Measurements from ENCODE around the gene LATS1.
"Not testable (repeated sequence)": the region's sequence is repeated elsewhere in the genome, so short reads cannot be mapped to it uniquely, and the experiment has no call there.

Gene LATS1

GRCh38 chr6:149686230-149686629, 31.7 kb downstream of the LATS1 start:
- peak in 7 of 42 donors; percentile 7 to 47 (median 19) for DNase-seq
- intact Hi-C loops (cut with DNase I): no loop called here

GRCh38 chr6:149683256-149683859, 34.5 kb downstream of the LATS1 start:
- no peak for DNase-seq
- intact Hi-C loops (cut with DNase I): no loop called here

- DNase-seq; intact Hi-C loops (cut with DNase I): not testable (repeated sequence)
These were observed 36.1 kb downstream of the LATS1 start for GRCh38 chr6:149681845-149682244.

- intact Hi-C loops (cut with DNase I): no loop called here
- no peak for DNase-seq
These were observed 36.7 kb downstream of the LATS1 start for GRCh38 chr6:149681209-149681608.

GRCh38 chr6:149680503-149680902, 37.4 kb downstream of the LATS1 start:
- intact Hi-C loops (cut with DNase I): no loop called here
- DNase-seq: no peak

- DNase-seq; intact Hi-C loops (cut with DNase I): not testable (repeated sequence)
These were observed 45.6 kb downstream of the LATS1 start for GRCh38 chr6:149672265-149672664.

GRCh38 chr6:149660028-149660427, 57.9 kb downstream of the LATS1 start:
- intact Hi-C loops (cut with DNase I): no loop called here
- DNase-seq: no peak

- no peak for DNase-seq
- intact Hi-C loops (cut with DNase I): no loop called here
These were observed 60.5 kb downstream of the LATS1 start for GRCh38 chr6:149657441-149657840.

- no peak for DNase-seq
- intact Hi-C loops (cut with DNase I): no loop called here
These were observed 66.8 kb downstream of the LATS1 start for GRCh38 chr6:149651056-149651455.

- DNase-seq: peak; percentile 67 to 94 (median 86)
- intact Hi-C loops (cut with DNase I): loop anchor here (2.0 to 5.0 kb wide), 2 partner anchors 81 to 102 kb away; partner anchors contain the start of genes GINM1 and PPIL4
These were observed 69.5 kb downstream of the LATS1 start, which contains the start of gene KATNA1 for GRCh38 chr6:149648148-149649145. Gene KATNA1 (minus strand): TSS chr6:149648714. CDS start chr6:149638547, 10,167 bp downstream.

GRCh38 chr6:149646599-149646998, 71.3 kb downstream of the LATS1 start:
- intact Hi-C loops (cut with DNase I): loop anchor here (5.0 kb wide), 1 partner anchor 79 kb away; the partner anchor contains the start of gene GINM1
- no peak for DNase-seq

- no peak for DNase-seq
- intact Hi-C loops (cut with DNase I): no loop called here
These were observed 74.9 kb downstream of the LATS1 start for GRCh38 chr6:149642829-149643580.

- no peak for DNase-seq
- intact Hi-C loops (cut with DNase I): no loop called here
These were observed 81.8 kb downstream of the LATS1 start for GRCh38 chr6:149636124-149636523.

- intact Hi-C loops (cut with DNase I): no loop called here
These were observed 83.6 kb downstream of the LATS1 start for GRCh38 chr6:149634315-149634714.

GRCh38 chr6:149628875-149629510, 88.9 kb downstream of the LATS1 start:
- intact Hi-C loops (cut with DNase I): no loop called here
- no peak for DNase-seq

More at GRCh38 chr6:149634315-149634714, 83.6 kb downstream of the LATS1 start:
- DNase-seq: no peak

GRCh38 chr6:149627672-149628071, 90.2 kb downstream of the LATS1 start:
- intact Hi-C loops (cut with DNase I): no loop called here
- DNase-seq: no peak

GRCh38 chr6:149615805-149616204, 102.1 kb downstream of the LATS1 start:
- DNase-seq: peak in 14 of 42 donors; percentile 6 to 55 (median 26)

GRCh38 chr6:149614337-149614736, 103.6 kb downstream of the LATS1 start:
- DNase-seq: peak in 1 of 42 donors; percentile 25
- intact Hi-C loops (cut with DNase I): no loop called here

More at GRCh38 chr6:149615805-149616204, 102.1 kb downstream of the LATS1 start:
- intact Hi-C loops (cut with DNase I): no loop called here
